Upper lobe of right lung (tissue), 1 donor: ENCODE measurements around the gene RAB4B. TPM values are rescaled to one million over a fixed set of nuclear protein-coding genes. Genes with fewer than 3 reads are reported as not detected.

ENCODE experiments used
- ATAC-seq: fragments of 200-7000 bp; cut with Tn5 transposase; one replicate; pipeline ENCODE4 v1.9.1; 2020; ENCODE audit warnings: mild to moderate bottlenecking, moderate library complexity
- DNase-seq: peaks from one replicate; pipeline ENCODE4 v3.0.0-alpha.2; 2020
- H3K27ac ChIP-seq: fragments of 200-600 bp; one replicate; pipeline ENCODE4 v1.8.0; 2022
- H3K27me3 ChIP-seq: fragments of 200-600 bp; one replicate; pipeline ENCODE4 v1.8.0; 2022; ENCODE audit warnings: mild to moderate bottlenecking
- H3K36me3 ChIP-seq: fragments of 200-600 bp; one replicate; pipeline ENCODE4 v1.8.0; 2022
- H3K4me1 ChIP-seq: fragments of 200-600 bp; one replicate; pipeline ENCODE4 v1.8.0; 2022
- H3K4me3 ChIP-seq: fragments of 200-600 bp; one replicate; pipeline ENCODE4 v1.8.0; 2022; ENCODE audit warnings: mild to moderate bottlenecking
- H3K9me3 ChIP-seq: fragments of 200-600 bp; one replicate; pipeline ENCODE4 v1.8.0; 2022
- CTCF ChIP-seq: fragments of 200-600 bp; IDR thresholded peaks from one replicate; pipeline ENCODE4 v1.8.0; 2022; ENCODE audit warnings: antibody characterized with exemption
- intact Hi-C: fragments of 100-400 bp; cut with DNase I; formaldehyde crosslinking; loops from one replicate; pipeline ENCODE4 v1.11.0; 2022
- total RNA-seq: library from RNA; stranded (reverse); fragmentation: NEBNext Ultra II Directional; extraction: Animal tissue kit (Norgen Biotek cat#: 25700); gene quantifications from one replicate; pipeline ENCODE4 v1.2.1, GENCODE V29; 2021
- donor health status: DM: no; HTN: yes; CAD: no; lungs with severe emphysema.

Gene RAB4B
- total RNA-seq, 1 donor from 2014 or later, result 45.4 TPM

DNA sequence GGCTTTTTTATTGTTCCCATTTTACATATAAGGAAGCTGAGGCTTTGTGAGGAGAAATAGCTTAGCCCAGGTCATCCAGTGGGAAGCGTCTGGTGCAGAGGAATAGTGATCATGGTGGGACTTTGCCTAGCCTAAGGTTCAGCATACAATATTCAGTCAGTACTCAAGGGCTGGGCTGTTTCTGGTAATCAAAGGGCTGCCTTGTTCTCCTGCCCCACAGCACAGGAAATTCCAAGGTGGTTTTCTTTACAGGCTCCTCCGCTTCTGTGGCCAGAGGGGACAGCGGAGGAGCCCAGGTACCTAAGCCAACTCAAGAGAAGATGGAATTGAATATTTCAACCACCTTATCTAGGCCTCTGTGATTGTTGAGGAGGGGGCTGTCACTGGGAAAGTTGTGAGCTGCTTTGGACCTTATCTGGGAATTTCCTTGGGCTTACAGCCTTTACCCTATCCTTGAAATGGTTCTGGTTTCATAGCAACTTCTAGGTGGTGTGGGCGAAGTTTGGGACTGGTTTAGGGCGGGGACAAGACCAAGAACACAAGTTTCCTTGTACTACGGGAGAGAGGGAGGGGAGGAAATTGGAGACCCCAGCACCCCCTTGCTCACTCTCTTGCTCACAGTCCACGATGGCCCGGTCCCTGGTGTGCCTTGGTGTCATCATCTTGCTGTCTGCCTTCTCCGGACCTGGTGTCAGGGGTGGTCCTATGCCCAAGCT, 3.0 kb upstream of the RAB4B start, which contains the start of gene MIA:
Gene MIA (plus strand): TSS at position 606 of the 716 bp plus-strand sequence. CDS start 22 bp downstream, at position 628.
- Histone ChIP-seq H3K27ac (peak within 1 kb of the TSS; percentile 97), H3K27me3 (no peaks in the 10 kb centered on the region), H3K4me1 (peaks cover 14% of the 10 kb centered on the region), H3K9me3 (no peaks in the 10 kb centered on the region), H3K36me3 (no peaks in the 10 kb centered on the region), H3K4me3 (no peak within 1 kb of the TSS)
- ATAC-seq (no peak), DNase-seq (no peak)
- TF ChIP-seq CTCF, result no peak
- intact Hi-C loops, result no loop called here

- H3K27ac ChIP-seq, result no peak overlapping the region
- ATAC-seq (no peak), DNase-seq (no peak)
- H3K36me3 ChIP-seq, result no peaks in the 10 kb centered on the region
- TF ChIP-seq CTCF, result no peak
- intact Hi-C loops, result no loop called here
- no peak overlapping the region for H3K4me3 ChIP-seq
- peaks cover 14% of the 10 kb centered on the region for H3K4me1 ChIP-seq
- no peaks in the 10 kb centered on the region for H3K9me3 ChIP-seq
- H3K27me3 ChIP-seq, result no peaks in the 10 kb centered on the region
Measured at GRCh38 chr19:40775632-40776022, 2.4 kb upstream of the RAB4B start.

- peak overlapping the region; percentile 97 for H3K27ac ChIP-seq
Measured at GRCh38 chr19:40776364-40776763, 1.7 kb upstream of the RAB4B start.

DNA sequence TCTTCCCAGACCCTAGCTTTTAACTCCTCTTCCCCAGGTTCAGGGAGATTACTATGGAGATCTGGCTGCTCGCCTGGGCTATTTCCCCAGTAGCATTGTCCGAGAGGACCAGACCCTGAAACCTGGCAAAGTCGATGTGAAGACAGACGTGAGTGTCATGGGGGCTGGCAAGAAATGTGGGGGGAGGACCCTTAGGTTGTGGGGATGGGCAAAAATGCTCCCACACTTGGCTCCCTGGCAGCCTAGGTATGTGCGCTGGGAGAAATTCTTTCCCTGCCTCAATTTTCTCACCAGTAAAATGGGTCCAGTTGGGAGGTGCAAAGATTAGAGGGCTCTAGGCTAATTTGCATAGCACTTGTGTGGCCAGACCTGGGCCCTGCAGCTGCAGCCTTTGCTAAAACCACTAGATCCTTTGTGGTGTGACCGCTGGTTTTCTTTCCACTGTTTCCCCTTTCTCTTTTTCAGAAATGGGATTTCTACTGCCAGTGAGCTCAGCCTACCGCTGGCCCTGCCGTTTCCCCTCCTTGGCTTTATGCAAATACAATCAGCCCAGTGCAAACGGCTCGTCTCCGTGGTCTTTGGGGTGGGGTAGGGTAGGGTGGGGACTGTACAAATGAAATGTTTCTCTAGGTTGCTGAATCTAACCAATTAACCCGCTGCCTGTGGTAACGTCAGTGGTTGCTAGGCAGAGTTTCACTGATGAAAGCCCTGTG, 959 bp upstream of the RAB4B start:
- peak overlapping the region; percentile 81 for H3K4me3 ChIP-seq
- TF ChIP-seq CTCF, result no peak
- DNase-seq (peak; percentile 89), ATAC-seq (peak; percentile 75)
- peaks cover 14% of the 10 kb centered on the region for H3K4me1 ChIP-seq
- H3K27ac ChIP-seq, result peak overlapping the region; percentile 97
- H3K36me3 ChIP-seq, result no peaks in the 10 kb centered on the region
- no peaks in the 10 kb centered on the region for H3K27me3 ChIP-seq
- intact Hi-C loops, result no loop called here
- H3K9me3 ChIP-seq, result no peaks in the 10 kb centered on the region

More at GRCh38 chr19:40776364-40776763, 1.7 kb upstream of the RAB4B start:
- ATAC-seq (no peak), DNase-seq (no peak)
- Histone ChIP-seq H3K36me3 (no peaks in the 10 kb centered on the region), H3K4me1 (peaks cover 14% of the 10 kb centered on the region), H3K27me3 (no peaks in the 10 kb centered on the region), H3K4me3 (no peak overlapping the region), H3K9me3 (no peaks in the 10 kb centered on the region)
- no peak for TF ChIP-seq CTCF
- intact Hi-C loops, result no loop called here

DNA sequence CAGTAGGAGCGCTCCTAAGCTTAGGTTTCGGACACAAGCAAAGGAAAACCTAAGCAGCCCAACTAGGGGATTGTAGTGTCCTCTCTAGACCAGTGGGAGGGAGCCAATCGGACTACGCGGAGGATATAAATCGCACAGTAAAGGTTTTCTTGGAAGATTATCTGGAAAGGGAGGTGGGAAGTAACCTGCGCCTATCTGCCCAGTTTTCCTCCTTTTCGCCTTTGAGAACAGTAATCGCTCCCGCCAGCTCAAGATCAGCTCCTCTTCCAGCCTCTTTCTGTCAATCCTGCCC, 456 bp upstream of the RAB4B start:
- no peak for DNase-seq
- no peak for TF ChIP-seq CTCF
- H3K36me3 ChIP-seq, result no peaks in the 10 kb centered on the region
- peaks cover 14% of the 10 kb centered on the region for H3K4me1 ChIP-seq
- H3K9me3 ChIP-seq, result no peaks in the 10 kb centered on the region
- no peaks in the 10 kb centered on the region for H3K27me3 ChIP-seq
- peak overlapping the region; percentile 97 for H3K27ac ChIP-seq
- intact Hi-C loops, result no loop called here
- peak overlapping the region; percentile 81 for H3K4me3 ChIP-seq
- no peak for ATAC-seq
